ENCODE data around the gene CD19.

- TF ChIP-seq CTCF (conservative IDR thresholded peaks at IDR 0.05 in 1 of 2, IDR thresholded peaks at IDR 0.05 in 1 of 2; ENCODE audit: low read depth in 1 of 2, low read length in 2 of 2) = no peak
- TF ChIP-seq EZH2 (IDR thresholded peaks at IDR 0.05; ENCODE audit: low read length, missing control alignments) = no peak
Observed at GRCh38 chr16:28987170-28987853, 55.5 kb downstream of the CD19 start.
